Measurements from ENCODE around the gene HECW1.
"Not testable (repeated sequence)": the region's sequence is repeated elsewhere in the genome, so short reads cannot be mapped to it uniquely, and the experiment has no call there.

HECW1 gene

GRCh38 chr7:43112941-43113621 is 634 bp downstream of the HECW1 start:
- DNase-seq (ENCODE audit: low read depth, low spot score) = no peak

- no peak for DNase-seq (ENCODE audit: low read depth, low spot score)
Observed at GRCh38 chr7:43113622-43114457, 1.4 kb downstream of the HECW1 start.

- DNase-seq (ENCODE audit: low read depth, low spot score) = no peak
Observed at GRCh38 chr7:43114458-43114780, 2.0 kb downstream of the HECW1 start.

GRCh38 chr7:43116451-43116850 is 4.0 kb downstream of the HECW1 start:
- DNase-seq (ENCODE audit: low read depth, low spot score) = no peak

GRCh38 chr7:43117095-43117494 is 4.6 kb downstream of the HECW1 start:
- DNase-seq (ENCODE audit: low read depth, low spot score) = no peak

GRCh38 chr7:43117861-43118260 is 5.4 kb downstream of the HECW1 start:
- DNase-seq (ENCODE audit: low read depth, low spot score) = no peak

GRCh38 chr7:43118313-43118712 is 5.9 kb downstream of the HECW1 start:
- DNase-seq (ENCODE audit: low read depth, low spot score) = no peak

GRCh38 chr7:43119371-43120075 is 7.1 kb downstream of the HECW1 start:
- DNase-seq (ENCODE audit: low read depth, low spot score) = no peak

- no peak for DNase-seq (ENCODE audit: low read depth, low spot score)
Observed at GRCh38 chr7:43121973-43122372, 9.5 kb downstream of the HECW1 start.

GRCh38 chr7:43123457-43123856 is 11.0 kb downstream of the HECW1 start:
- no peak for DNase-seq (ENCODE audit: low read depth, low spot score)

GRCh38 chr7:43124388-43124787 is 11.9 kb downstream of the HECW1 start:
- DNase-seq (ENCODE audit: low read depth, low spot score) = no peak

GRCh38 chr7:43130347-43130746 is 17.9 kb downstream of the HECW1 start:
- no peak for DNase-seq (ENCODE audit: low read depth, low spot score)

GRCh38 chr7:43135129-43135528 is 22.7 kb downstream of the HECW1 start:
- no peak for DNase-seq (ENCODE audit: low read depth, low spot score)

- no peak for DNase-seq (ENCODE audit: low read depth, low spot score)
Observed at GRCh38 chr7:43136064-43136463, 23.6 kb downstream of the HECW1 start.

- not testable (repeated sequence) for DNase-seq (ENCODE audit: low read depth, low spot score)
Observed at GRCh38 chr7:43137121-43137744, 24.8 kb downstream of the HECW1 start.

GRCh38 chr7:43137811-43138210 is 25.4 kb downstream of the HECW1 start:
- no peak for DNase-seq (ENCODE audit: low read depth, low spot score)

GRCh38 chr7:43138710-43139109 is 26.3 kb downstream of the HECW1 start:
- DNase-seq (ENCODE audit: low read depth, low spot score) = no peak

- no peak for DNase-seq (ENCODE audit: low read depth, low spot score)
Observed at GRCh38 chr7:43139137-43139536, 26.7 kb downstream of the HECW1 start.

- no peak for DNase-seq (ENCODE audit: low read depth, low spot score)
Observed at GRCh38 chr7:43140186-43140585, 27.7 kb downstream of the HECW1 start.

GRCh38 chr7:43141091-43141490 is 28.6 kb downstream of the HECW1 start:
- DNase-seq (ENCODE audit: low read depth, low spot score) = no peak

- DNase-seq (ENCODE audit: low read depth, low spot score) = no peak
Observed at GRCh38 chr7:43142703-43143102, 30.3 kb downstream of the HECW1 start.

GRCh38 chr7:43143918-43144589 is 31.6 kb downstream of the HECW1 start:
- DNase-seq (ENCODE audit: low read depth, low spot score) = no peak
